ENCODE measurements around the gene TLL1. TPM values are rescaled to one million over a fixed set of nuclear protein-coding genes. Genes with fewer than 3 reads are reported as not detected.

TLL1 gene
- total and polyA plus RNA-seq, 4 donors, result 0.04 to 0.25 (median 0.05) TPM; not detected in 1

GRCh38 chr4:166043801-166044200 lies 170.8 kb downstream of the TLL1 start:
- Histone ChIP-seq H3K27ac (ENCODE audit: low read depth in 1 of 2, low read length in 2 of 2) (no peak overlapping the region), H3K4me1 (ENCODE audit: control insufficient read depth in 4 of 4, insufficient read depth in 4 of 4, low read length in 3 of 4) (no peaks in the 10 kb centered on the region), H3K9me3 (ENCODE audit: control insufficient read depth in 4 of 4, low read length in 3 of 4) (no peaks in the 10 kb centered on the region), H3K9ac (ENCODE audit: low read depth in 1 of 2, low read length in 2 of 2) (no peak overlapping the region), H3K4me3 (ENCODE audit: low read depth in 1 of 3, low read length in 3 of 3) (no peak overlapping the region), H3K27me3 (ENCODE audit: control insufficient read depth in 4 of 4, insufficient read depth in 4 of 4, low read length in 3 of 4) (peaks cover 0 to 2% (median 0%) of the 10 kb centered on the region in 4 donors), H3K36me3 (ENCODE audit: control insufficient read depth in 4 of 4, insufficient read depth in 3 of 4, low read depth in 1 of 4, low read length in 3 of 4) (no peaks in the 10 kb centered on the region)
- DNase-seq (ENCODE audit: low spot score), result no peak
- WGBS, result 76% methylated on average over 6 of the region's 6 CpGs
- TF ChIP-seq FOXA1 (IDR thresholded peaks at IDR 0.05), result no peak
- TF ChIP-seq JUND (IDR thresholded peaks at IDR 0.05), result no peak
- TF ChIP-seq RXRA (IDR thresholded peaks at IDR 0.05), result no peak
- TF ChIP-seq HNF4A (conservative IDR thresholded peaks at IDR 0.05), result no peak
- TF ChIP-seq HNF4G (IDR thresholded peaks at IDR 0.05), result no peak
- no peak for TF ChIP-seq EGR1 (IDR thresholded peaks at IDR 0.05; ENCODE audit: low read depth in 2 of 2)
- no peak for TF ChIP-seq REST (IDR thresholded peaks at IDR 0.05)
- no peak for TF ChIP-seq MAX (IDR thresholded peaks at IDR 0.05)
- no peak for TF ChIP-seq CTCF (IDR thresholded peaks at IDR 0.05; ENCODE audit: low read depth, low read length, missing input control)
- TF ChIP-seq YY1 (IDR thresholded peaks at IDR 0.05), result no peak
- no peak for TF ChIP-seq ATF3 (IDR thresholded peaks at IDR 0.05)
- TF ChIP-seq GABPA (IDR thresholded peaks at IDR 0.05 in 1 of 2, conservative IDR thresholded peaks at IDR 0.05 in 1 of 2), result no peak
- TF ChIP-seq ZBTB33 (IDR thresholded peaks at IDR 0.05), result no peak
- no peak for TF ChIP-seq FOXA2 (IDR thresholded peaks at IDR 0.05)
- TF ChIP-seq SP1 (IDR thresholded peaks at IDR 0.05), result no peak
- no peak for TF ChIP-seq TAF1 (conservative IDR thresholded peaks at IDR 0.05)

GRCh38 chr4:166044871-166045270 lies 171.8 kb downstream of the TLL1 start:
- Histone ChIP-seq H3K9me3 (ENCODE audit: control insufficient read depth in 4 of 4, low read length in 3 of 4) (no peaks in the 10 kb centered on the region), H3K9ac (ENCODE audit: low read depth in 1 of 2, low read length in 2 of 2) (no peak overlapping the region), H3K27ac (ENCODE audit: low read depth in 1 of 2, low read length in 2 of 2) (no peak overlapping the region), H3K4me1 (ENCODE audit: control insufficient read depth in 4 of 4, insufficient read depth in 4 of 4, low read length in 3 of 4) (no peaks in the 10 kb centered on the region), H3K27me3 (ENCODE audit: control insufficient read depth in 4 of 4, insufficient read depth in 4 of 4, low read length in 3 of 4) (peaks cover 0 to 2% (median 0%) of the 10 kb centered on the region in 4 donors), H3K4me3 (ENCODE audit: low read depth in 1 of 3, low read length in 3 of 3) (no peak overlapping the region), H3K36me3 (ENCODE audit: control insufficient read depth in 4 of 4, insufficient read depth in 3 of 4, low read depth in 1 of 4, low read length in 3 of 4) (no peaks in the 10 kb centered on the region)
- no peak for DNase-seq (ENCODE audit: low spot score)
- TF ChIP-seq CTCF (IDR thresholded peaks at IDR 0.05; ENCODE audit: low read depth, low read length, missing input control), result no peak
- no peak for TF ChIP-seq JUND (IDR thresholded peaks at IDR 0.05)
- no peak for TF ChIP-seq SP1 (IDR thresholded peaks at IDR 0.05)
- TF ChIP-seq GABPA (IDR thresholded peaks at IDR 0.05 in 1 of 2, conservative IDR thresholded peaks at IDR 0.05 in 1 of 2), result no peak
- TF ChIP-seq ZBTB33 (IDR thresholded peaks at IDR 0.05), result no peak
- no peak for TF ChIP-seq MAX (IDR thresholded peaks at IDR 0.05)
- TF ChIP-seq RAD21 (IDR thresholded peaks at IDR 0.05), result no peak
- TF ChIP-seq FOXA2 (IDR thresholded peaks at IDR 0.05), result no peak
- TF ChIP-seq RXRA (IDR thresholded peaks at IDR 0.05), result no peak
- no peak for TF ChIP-seq HNF4A (conservative IDR thresholded peaks at IDR 0.05)
- no peak for TF ChIP-seq ATF3 (IDR thresholded peaks at IDR 0.05)
- no peak for TF ChIP-seq TAF1 (conservative IDR thresholded peaks at IDR 0.05)
- no peak for TF ChIP-seq HNF4G (IDR thresholded peaks at IDR 0.05)
